ENCODE results near the gene PPP2R2C.

PPP2R2C gene

DNA sequence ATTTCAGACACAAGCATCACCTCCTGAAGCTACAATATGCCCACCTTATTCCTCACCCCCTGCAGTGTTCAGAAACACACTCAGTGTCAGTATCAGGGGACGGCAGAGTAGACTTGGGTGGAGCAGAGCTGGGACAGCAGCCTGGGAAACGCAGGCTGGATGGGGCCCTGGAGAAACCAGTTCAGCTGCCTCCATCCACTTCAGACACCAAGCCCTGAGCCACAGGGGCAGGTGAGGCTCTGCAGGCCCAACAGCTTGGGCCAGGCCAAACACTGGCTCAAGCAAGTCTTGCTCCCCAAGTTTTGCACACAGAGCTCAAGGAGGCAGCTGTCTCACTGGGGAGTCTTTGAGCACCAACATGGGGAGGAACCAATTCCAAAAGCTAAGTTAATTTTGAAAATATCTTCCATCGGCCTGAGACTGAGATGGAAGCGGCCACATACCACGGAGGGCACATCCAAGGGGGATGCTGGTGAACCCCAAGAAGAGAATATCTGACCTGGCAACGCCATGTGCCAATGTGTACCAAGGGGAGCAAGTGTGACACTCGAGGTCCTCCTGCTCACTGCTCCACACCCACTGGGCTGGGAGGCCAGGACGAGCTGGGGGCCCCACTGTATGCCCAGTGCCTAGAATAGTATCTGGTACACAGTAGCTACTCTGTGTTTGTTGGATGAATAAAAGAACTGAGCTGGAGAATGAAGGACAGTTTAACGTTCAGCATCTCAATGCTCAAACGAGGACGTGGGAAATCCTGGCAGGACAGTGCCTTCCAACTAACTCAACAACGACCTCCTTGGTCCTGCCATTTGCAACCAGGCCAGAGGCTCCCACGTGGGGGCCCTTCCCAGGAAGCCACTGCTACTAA lies 45.6 kb downstream of the PPP2R2C start:
- TF ChIP-seq, protein P1, sequence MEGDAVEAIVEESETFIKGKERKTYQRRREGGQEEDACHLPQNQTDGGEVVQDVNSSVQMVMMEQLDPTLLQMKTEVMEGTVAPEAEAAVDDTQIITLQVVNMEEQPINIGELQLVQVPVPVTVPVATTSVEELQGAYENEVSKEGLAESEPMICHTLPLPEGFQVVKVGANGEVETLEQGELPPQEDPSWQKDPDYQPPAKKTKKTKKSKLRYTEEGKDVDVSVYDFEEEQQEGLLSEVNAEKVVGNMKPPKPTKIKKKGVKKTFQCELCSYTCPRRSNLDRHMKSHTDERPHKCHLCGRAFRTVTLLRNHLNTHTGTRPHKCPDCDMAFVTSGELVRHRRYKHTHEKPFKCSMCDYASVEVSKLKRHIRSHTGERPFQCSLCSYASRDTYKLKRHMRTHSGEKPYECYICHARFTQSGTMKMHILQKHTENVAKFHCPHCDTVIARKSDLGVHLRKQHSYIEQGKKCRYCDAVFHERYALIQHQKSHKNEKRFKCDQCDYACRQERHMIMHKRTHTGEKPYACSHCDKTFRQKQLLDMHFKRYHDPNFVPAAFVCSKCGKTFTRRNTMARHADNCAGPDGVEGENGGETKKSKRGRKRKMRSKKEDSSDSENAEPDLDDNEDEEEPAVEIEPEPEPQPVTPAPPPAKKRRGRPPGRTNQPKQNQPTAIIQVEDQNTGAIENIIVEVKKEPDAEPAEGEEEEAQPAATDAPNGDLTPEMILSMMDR (IDR thresholded peaks at IDR 0.05; ENCODE audit: low read depth, low read length, missing control alignments) = no peak
- DNase-seq (ENCODE audit: low read depth) = no peak
- no peak overlapping the region for H3K4me3 ChIP-seq (ENCODE audit: low read depth, low read length)

DNA sequence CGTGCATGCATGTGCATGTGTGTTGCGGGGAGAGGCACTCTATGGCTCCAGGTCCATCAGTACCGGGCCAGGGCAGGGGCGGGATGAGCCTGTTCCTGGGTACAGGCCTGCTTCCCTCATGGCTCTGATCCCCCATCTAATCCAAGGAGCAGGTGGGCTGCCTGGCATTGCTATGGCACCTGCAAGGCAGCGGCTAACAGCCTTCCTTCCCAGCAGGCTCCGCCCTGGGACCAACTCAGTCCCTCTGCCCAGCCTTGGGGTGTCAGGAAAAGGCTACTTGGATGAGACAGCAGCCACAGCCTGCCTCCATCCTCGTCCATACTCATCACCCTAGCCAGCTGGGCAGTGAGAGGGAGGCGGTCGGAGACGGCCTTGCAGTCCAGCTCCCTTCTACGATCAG lies 46.5 kb downstream of the PPP2R2C start:
- DNase-seq (ENCODE audit: low read depth) = no peak
- no peak overlapping the region for H3K4me3 ChIP-seq (ENCODE audit: low read depth, low read length)

DNA sequence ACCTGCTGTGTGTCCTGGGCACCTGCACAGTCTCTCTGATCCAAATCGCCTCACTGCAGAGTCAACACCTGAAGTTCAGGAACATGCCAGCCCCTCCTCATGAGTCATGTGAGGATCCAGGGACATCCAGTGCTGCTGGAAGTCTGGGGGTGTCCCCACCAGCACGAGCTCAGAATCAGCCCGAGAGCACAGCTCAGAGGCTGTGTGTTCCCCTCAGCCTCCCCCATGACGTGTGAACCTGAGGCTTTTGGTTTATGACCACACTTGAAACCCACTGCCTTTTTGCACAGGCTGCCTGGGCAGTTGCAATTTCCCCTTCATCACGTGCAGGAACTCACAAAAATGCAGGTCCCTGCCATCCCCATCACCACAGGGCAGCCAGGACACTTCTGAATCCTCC lies 47.1 kb downstream of the PPP2R2C start:
- no peak for DNase-seq (ENCODE audit: low read depth)
- TF ChIP-seq, protein P1 (IDR thresholded peaks at IDR 0.05; ENCODE audit: low read depth, low read length, missing control alignments) = no peak
- no peak overlapping the region for H3K4me3 ChIP-seq (ENCODE audit: low read depth, low read length)

More for the DNA sequence above, 46.5 kb downstream of the PPP2R2C start:
- TF ChIP-seq, protein P1 (IDR thresholded peaks at IDR 0.05; ENCODE audit: low read depth, low read length, missing control alignments) = no peak

DNA sequence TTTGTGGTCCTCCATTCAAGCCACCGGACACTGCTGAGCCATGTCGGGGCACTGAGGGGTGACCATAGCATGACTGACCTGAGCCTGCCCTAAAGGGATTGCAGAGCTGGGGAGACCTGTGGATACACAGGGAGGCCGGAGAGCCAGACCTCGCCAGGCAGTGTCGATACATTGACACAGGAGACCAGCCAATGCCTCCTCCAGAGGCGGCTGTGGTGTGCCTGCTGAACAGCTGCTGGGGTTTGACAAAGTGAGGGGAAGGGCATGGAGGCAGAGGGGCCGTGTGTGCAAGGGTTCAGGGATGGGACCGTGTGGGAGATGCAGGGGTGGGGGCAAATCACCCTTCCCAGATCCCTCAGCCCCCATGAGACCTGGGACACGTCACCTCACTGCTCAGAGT lies 48.0 kb downstream of the PPP2R2C start:
- no peak for DNase-seq (ENCODE audit: low read depth)
- TF ChIP-seq, protein P1 (IDR thresholded peaks at IDR 0.05; ENCODE audit: low read depth, low read length, missing control alignments) = no peak
- no peak overlapping the region for H3K4me3 ChIP-seq (ENCODE audit: low read depth, low read length)

DNA sequence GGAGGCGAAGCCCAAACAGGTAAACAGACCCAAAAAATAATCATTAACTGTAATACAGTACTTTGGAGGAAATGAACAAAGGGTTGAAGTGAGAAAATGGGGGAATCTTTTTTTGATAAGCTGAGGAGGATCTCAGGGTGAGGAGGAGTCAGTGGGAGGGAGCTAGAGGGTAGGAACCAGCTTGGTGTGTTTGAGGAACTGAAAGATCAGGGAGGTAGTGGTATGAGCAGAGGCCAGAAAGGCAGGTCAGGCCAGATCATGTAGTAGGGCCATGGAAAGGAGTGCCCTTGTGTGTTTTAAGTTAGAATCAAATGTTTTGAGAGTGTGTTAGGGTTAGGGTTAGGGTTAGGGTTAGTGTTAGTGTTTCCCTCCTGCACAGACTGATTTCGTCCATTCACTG lies 48.8 kb downstream of the PPP2R2C start:
- TF ChIP-seq, protein P1 (IDR thresholded peaks at IDR 0.05; ENCODE audit: low read depth, low read length, missing control alignments) = no peak
- no peak overlapping the region for H3K4me3 ChIP-seq (ENCODE audit: low read depth, low read length)
- peak; percentile 36 for DNase-seq (ENCODE audit: low read depth)

DNA sequence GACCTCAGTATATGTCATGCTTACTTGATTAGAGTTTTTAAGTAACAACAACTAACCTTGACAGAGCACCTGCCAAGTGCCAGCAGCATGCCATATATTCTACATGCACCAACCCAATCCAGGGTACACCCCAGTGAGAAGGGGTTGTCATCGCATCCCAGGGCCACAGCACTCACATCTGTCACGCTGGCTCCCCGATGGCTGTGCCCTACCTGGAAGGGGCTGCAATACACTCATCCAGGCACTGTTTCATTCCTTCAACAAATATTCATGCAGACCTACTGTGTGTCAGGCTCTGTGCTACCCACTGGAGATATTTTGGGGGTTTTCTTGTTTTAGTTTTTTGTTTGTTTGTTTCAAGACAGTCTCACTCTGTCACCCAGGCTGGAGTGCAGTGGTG lies 49.5 kb downstream of the PPP2R2C start:
- no peak overlapping the region for H3K4me3 ChIP-seq (ENCODE audit: low read depth, low read length)
- DNase-seq (ENCODE audit: low read depth) = no peak
- TF ChIP-seq, protein P1 (IDR thresholded peaks at IDR 0.05; ENCODE audit: low read depth, low read length, missing control alignments) = no peak

DNA sequence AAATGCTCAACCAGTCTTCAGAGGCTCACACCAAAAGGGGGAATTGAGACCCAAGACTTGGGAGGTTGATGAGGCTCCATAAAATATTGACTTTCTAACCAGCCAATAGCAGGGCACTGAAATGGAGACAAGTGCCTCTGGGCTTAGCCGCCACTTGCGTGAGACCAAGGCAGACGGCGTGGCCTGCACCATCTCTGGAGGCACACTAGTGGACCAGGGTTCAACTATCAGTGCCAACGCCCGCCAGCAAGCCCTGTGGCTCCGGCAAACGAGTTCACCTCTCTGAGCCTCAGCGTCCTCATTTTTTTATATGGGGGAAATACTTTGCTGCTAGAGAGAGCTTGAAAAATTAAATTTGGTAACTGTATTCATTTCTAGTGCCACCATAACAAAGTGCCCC lies 50.3 kb downstream of the PPP2R2C start:
- DNase-seq (ENCODE audit: low read depth) = no peak
- TF ChIP-seq, protein P1 (IDR thresholded peaks at IDR 0.05; ENCODE audit: low read depth, low read length, missing control alignments) = no peak
- H3K4me3 ChIP-seq (ENCODE audit: low read depth, low read length) = no peak overlapping the region
